Endothelial cell (in vitro differentiated cells): ENCODE results near the gene NTN1. TPM values are rescaled to one million over a fixed set of nuclear protein-coding genes. Genes with fewer than 3 reads are reported as not detected.

Source experiments
- DNase-seq: peaks from one replicate; pipeline ENCODE4 v3.0.0; 2021; ENCODE audit warnings: low spot score
- H3K27ac Mint-ChIP-seq: one replicate; pipeline ENCODE4 v1.8.0; 2021; ENCODE audit warnings: mixed read lengths, inconsistent platforms; ENCODE audit not compliant: unreplicated experiment
- H3K27me3 Mint-ChIP-seq: one replicate; pipeline ENCODE4 v1.8.0; 2021; ENCODE audit warnings: mild to moderate bottlenecking, moderate library complexity, mixed read lengths, inconsistent platforms; ENCODE audit not compliant: unreplicated experiment
- H3K36me3 Mint-ChIP-seq: one replicate; pipeline ENCODE4 v1.8.0; 2021; ENCODE audit warnings: mild to moderate bottlenecking, low read depth, mixed read lengths, inconsistent platforms; ENCODE audit not compliant: unreplicated experiment
- H3K4me1 Mint-ChIP-seq: one replicate; pipeline ENCODE4 v1.8.0; 2021; ENCODE audit warnings: mild to moderate bottlenecking, mixed read lengths, inconsistent platforms; ENCODE audit not compliant: unreplicated experiment
- H3K4me3 Mint-ChIP-seq: one replicate; pipeline ENCODE4 v1.8.0; 2021; ENCODE audit warnings: mild to moderate bottlenecking, mixed read lengths, inconsistent platforms; ENCODE audit not compliant: unreplicated experiment
- H3K9me3 Mint-ChIP-seq: one replicate; pipeline ENCODE4 v1.8.0; 2021; ENCODE audit warnings: mixed read lengths, inconsistent platforms; ENCODE audit not compliant: unreplicated experiment
- total RNA-seq: library from RNA; stranded (reverse); fragmentation: NEBNext Ultra II Directional; extraction: Animal tissue kit (Norgen Biotek cat#: 25700); gene quantifications from one replicate; pipeline ENCODE4 v1.2.1, GENCODE V29; 2021; ENCODE audit not compliant: unreplicated experiment
- TF ChIP-seq, protein P1 (sequence below): fragments of 200-600 bp; sonication (generic); IDR thresholded peaks from one replicate; pipeline ENCODE4 v1.5.0; 2021; ENCODE audit warnings: antibody characterized with exemption; ENCODE audit not compliant: unreplicated experiment

The NTN1 gene
- total RNA-seq, 1 donor from 2014 or later, result 6.6 TPM

GRCh38 chr17:9140550-9141424 lies 119.5 kb downstream of the NTN1 start:
- H3K9me3 Mint-ChIP-seq, result no peaks in the 10 kb centered on the region
- H3K27me3 Mint-ChIP-seq, result peaks cover 2% of the 10 kb centered on the region
- peaks cover under 1% of the 10 kb centered on the region for H3K4me1 Mint-ChIP-seq
- DNase-seq, result no peak
- no peak overlapping the region for H3K27ac Mint-ChIP-seq
- H3K36me3 Mint-ChIP-seq, result peaks cover 2% of the 10 kb centered on the region
- no peak overlapping the region for H3K4me3 Mint-ChIP-seq
- TF ChIP-seq, protein P1, sequence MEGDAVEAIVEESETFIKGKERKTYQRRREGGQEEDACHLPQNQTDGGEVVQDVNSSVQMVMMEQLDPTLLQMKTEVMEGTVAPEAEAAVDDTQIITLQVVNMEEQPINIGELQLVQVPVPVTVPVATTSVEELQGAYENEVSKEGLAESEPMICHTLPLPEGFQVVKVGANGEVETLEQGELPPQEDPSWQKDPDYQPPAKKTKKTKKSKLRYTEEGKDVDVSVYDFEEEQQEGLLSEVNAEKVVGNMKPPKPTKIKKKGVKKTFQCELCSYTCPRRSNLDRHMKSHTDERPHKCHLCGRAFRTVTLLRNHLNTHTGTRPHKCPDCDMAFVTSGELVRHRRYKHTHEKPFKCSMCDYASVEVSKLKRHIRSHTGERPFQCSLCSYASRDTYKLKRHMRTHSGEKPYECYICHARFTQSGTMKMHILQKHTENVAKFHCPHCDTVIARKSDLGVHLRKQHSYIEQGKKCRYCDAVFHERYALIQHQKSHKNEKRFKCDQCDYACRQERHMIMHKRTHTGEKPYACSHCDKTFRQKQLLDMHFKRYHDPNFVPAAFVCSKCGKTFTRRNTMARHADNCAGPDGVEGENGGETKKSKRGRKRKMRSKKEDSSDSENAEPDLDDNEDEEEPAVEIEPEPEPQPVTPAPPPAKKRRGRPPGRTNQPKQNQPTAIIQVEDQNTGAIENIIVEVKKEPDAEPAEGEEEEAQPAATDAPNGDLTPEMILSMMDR, result no peak

DNA sequence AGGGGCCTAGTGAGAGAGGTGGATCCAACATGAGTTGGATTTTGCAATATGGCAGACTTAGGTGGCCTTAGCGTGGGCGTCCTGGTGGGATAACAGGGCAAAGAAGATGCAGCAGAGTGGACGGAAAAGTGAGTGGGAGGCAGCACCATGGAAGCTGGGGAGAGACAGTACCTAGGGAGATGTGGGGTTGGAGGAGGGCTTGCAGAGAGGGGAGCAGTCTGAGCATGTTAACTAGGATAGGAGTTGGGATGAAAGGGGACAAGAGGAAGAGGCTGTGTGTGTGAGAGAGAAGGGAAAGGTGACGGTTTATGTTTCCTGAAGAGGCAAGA lies 120.1 kb downstream of the NTN1 start:
- Mint-ChIP-seq H3K27ac (no peak overlapping the region), H3K27me3 (peaks cover 2% of the 10 kb centered on the region), H3K36me3 (no peaks in the 10 kb centered on the region), H3K4me1 (peaks cover 2% of the 10 kb centered on the region), H3K9me3 (no peaks in the 10 kb centered on the region), H3K4me3 (no peak overlapping the region)
- DNase-seq, result no peak
- TF ChIP-seq, protein P1, result no peak

DNA sequence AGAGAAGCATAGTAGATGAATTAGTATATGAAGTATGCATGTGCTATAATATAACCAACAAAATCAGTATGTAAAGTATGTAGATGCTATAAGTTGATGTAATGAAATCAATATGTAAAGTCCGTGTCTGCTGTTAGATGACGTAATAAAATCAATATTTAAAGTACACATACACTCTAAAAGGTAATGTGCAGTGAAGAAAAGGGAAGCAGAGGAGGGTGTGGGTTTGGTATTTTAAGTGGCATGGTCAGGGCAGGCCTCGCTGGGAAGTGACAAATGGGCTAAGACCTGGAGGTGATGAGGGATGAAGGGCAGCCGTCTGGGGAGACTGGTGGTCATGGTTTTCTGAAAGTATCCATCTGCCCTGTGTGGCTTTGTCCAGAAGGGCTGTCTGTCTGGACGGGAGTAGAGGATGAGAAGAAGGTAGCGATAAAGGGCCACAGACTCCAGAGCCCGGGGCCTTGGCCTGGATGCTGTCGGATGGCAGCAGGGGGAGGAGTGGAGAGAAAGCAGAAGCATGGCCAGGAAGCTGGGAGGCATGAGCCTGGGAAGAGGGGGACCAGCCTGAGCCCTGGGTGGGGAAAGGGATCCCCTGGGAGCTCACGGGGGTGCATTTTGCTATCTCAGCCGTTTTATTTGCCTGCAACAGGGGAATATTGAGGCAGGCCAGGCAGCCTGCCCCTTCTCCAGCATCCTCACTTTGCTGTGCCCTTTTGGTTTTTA lies 121.6 kb downstream of the NTN1 start:
- DNase-seq, result no peak
- Mint-ChIP-seq H3K4me1 (peaks cover 2% of the 10 kb centered on the region), H3K36me3 (no peaks in the 10 kb centered on the region), H3K4me3 (no peak overlapping the region), H3K27me3 (peaks cover 2% of the 10 kb centered on the region), H3K27ac (no peak overlapping the region), H3K9me3 (no peaks in the 10 kb centered on the region)
- TF ChIP-seq, protein P1, result no peak

DNA sequence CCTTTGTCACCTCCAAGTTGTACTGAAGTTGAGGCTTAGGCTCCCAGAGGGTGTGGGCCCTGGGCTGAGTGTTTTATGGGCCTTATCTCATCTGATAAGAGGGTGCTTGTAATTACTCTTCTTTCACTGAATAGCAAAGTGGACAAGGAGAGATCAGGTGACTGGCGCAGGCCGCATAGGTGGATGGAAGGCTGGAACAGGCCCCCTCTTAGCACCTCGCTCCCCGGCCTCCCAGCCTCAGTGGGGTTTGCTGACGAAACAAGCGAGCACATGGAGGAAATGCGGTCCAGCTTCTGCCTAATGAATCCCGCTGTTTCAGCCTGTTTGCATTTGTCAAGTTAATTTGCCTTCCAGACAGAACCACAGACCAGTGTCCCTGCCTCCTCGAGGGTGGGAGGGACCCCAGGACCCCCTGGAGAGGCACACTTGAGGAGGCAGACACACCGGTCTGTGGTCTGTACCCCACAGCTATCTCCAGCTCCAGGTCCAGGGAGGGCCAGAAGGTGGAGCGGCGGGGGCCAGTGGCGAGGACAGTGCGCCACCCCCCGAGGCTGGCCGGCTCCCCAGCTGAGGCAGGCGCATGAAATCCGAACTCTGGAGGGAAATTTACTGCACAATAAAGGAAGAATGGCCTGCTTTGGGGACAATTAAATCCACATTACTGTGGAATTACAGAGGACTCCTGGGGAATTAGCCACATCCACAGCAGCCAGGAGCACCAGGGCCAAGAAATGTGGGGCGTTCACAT lies 123.4 kb downstream of the NTN1 start:
- H3K27ac Mint-ChIP-seq, result no peak overlapping the region
- no peak for DNase-seq

More for the DNA sequence above, 123.4 kb downstream of the NTN1 start:
- H3K36me3 Mint-ChIP-seq, result no peaks in the 10 kb centered on the region
- no peaks in the 10 kb centered on the region for H3K9me3 Mint-ChIP-seq
- peaks cover 2% of the 10 kb centered on the region for H3K27me3 Mint-ChIP-seq
- H3K4me3 Mint-ChIP-seq, result no peak overlapping the region
- peaks cover 6% of the 10 kb centered on the region for H3K4me1 Mint-ChIP-seq
- TF ChIP-seq, protein P1, result no peak
